ENCODE data around the gene TAAR1. TPM values are rescaled to one million over a fixed set of nuclear protein-coding genes. Genes with fewer than 3 reads are reported as not detected.

TAAR1 gene
- total RNA-seq, 2 donors from 2014 or later, result not detected

DNA sequence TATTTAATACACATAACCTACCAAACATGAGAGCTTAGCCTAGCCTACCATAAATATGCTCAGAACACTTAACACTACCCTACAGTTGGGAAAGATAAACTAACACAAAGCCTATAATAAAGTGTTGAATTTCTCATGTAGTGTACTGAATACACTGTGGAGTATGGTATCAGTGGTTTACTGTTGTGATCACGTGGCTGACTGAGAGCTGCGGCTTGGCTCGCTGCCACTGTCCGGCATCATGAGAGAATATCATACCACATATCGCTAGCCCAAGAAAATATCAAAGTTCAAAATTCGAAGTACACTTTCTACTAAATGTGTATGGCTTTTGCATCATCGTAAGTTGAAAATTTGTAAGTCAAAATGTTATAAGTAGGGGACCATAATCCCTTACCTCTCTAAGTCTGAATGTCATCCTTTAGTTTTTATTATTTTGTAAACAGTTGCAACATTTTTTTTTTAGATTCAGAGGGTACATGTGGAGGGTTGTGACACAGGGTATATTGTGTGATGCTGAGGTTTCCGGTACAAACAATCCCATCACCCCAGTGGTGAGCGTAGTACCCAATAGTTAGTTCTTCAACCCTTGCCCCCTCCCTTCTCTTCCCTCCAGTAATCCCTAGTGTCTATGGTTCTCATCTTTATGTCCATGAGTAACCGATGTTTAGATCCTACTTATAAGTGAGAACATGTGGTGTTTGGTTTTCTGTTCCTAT lies 14.6 kb upstream of the TAAR1 start:
- Histone ChIP-seq H3K36me3 (no peaks in the 10 kb centered on the region), H3K4me3 (no peak overlapping the region), H3K27me3 (replicated peaks; ENCODE audit: insufficient read depth) (no peaks in the 10 kb centered on the region), H3K9me3 (no peaks in the 10 kb centered on the region), H3K27ac (no peak overlapping the region), H3K4me1 (ENCODE audit: control insufficient read depth in 1 of 2, low read depth in 2 of 2) (peaks cover 0 to 3% of the 10 kb centered on the region in 2 donors)
- DNase-seq (ENCODE audit: low spot score) (no peak), ATAC-seq (ENCODE audit: insufficient number of reproducible peaks, low FRiP score, low read depth) (no peak)
- TF ChIP-seq, protein P1, sequence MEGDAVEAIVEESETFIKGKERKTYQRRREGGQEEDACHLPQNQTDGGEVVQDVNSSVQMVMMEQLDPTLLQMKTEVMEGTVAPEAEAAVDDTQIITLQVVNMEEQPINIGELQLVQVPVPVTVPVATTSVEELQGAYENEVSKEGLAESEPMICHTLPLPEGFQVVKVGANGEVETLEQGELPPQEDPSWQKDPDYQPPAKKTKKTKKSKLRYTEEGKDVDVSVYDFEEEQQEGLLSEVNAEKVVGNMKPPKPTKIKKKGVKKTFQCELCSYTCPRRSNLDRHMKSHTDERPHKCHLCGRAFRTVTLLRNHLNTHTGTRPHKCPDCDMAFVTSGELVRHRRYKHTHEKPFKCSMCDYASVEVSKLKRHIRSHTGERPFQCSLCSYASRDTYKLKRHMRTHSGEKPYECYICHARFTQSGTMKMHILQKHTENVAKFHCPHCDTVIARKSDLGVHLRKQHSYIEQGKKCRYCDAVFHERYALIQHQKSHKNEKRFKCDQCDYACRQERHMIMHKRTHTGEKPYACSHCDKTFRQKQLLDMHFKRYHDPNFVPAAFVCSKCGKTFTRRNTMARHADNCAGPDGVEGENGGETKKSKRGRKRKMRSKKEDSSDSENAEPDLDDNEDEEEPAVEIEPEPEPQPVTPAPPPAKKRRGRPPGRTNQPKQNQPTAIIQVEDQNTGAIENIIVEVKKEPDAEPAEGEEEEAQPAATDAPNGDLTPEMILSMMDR (IDR thresholded peaks at IDR 0.05), result no peak

DNA sequence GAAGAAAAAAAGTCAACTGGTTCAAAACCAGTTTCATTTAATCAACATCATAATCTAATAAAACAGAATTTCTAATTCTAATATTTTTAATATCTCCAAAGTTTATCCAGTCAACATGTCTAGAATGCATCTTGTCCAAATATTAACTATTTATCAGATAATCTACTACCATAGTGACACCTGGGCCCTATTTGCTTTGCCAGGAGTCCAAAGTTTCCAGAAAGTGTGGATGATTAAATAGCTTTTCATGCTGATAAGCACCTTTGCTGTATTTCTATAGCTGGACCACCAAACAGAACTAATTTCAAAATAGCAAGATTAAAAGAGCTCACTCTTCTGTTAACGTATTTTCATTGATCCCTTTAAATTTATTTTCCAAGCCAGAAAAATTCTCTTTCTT lies 12.3 kb upstream of the TAAR1 start:
- DNase-seq (ENCODE audit: low spot score) (no peak), ATAC-seq (ENCODE audit: insufficient number of reproducible peaks, low FRiP score, low read depth) (no peak)
- Histone ChIP-seq H3K4me3 (no peak overlapping the region), H3K36me3 (no peaks in the 10 kb centered on the region), H3K9me3 (no peaks in the 10 kb centered on the region), H3K4me1 (ENCODE audit: control insufficient read depth in 1 of 2, low read depth in 2 of 2) (peaks cover 0 to 3% of the 10 kb centered on the region in 2 donors), H3K27me3 (replicated peaks; ENCODE audit: insufficient read depth) (no peaks in the 10 kb centered on the region), H3K27ac (no peak overlapping the region)
- TF ChIP-seq, protein P1 (IDR thresholded peaks at IDR 0.05), result no peak

DNA sequence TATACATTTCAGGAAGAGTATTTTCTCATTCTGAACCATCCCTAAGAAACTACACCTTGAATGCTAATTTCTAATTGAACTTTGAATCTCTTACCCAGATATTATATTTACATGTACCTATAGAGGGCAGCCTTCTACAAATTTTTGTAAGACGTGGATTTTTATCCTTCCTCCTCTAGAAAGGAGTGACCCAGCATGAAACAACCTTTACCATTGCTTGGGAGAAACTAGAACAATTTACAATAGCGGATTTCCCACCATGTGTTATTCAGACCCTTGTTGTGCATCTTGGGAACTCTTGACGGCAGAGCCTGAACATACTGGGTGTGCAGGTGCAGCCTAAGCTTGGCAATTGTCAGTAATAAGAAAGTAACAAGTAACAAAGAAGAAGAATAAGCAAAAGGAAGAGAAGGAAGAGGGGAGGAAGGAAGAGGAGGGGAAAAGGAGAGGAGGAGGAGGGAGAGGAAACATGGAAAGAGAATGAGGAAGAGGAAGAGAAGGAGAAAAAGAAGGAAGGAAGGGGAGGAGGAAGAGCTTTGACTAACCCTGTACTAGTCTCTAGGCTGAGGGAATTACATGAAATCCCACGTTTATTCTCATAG lies 10.8 kb upstream of the TAAR1 start:
- no peak for ATAC-seq (ENCODE audit: insufficient number of reproducible peaks, low FRiP score, low read depth)
- Histone ChIP-seq H3K27me3 (replicated peaks; ENCODE audit: insufficient read depth) (no peaks in the 10 kb centered on the region), H3K4me3 (peak overlapping the region; percentile 43), H3K36me3 (no peaks in the 10 kb centered on the region), H3K4me1 (ENCODE audit: control insufficient read depth in 1 of 2, low read depth in 2 of 2) (peaks cover 0 to 3% of the 10 kb centered on the region in 2 donors), H3K9me3 (no peaks in the 10 kb centered on the region), H3K27ac (no peak overlapping the region)
- DNase-seq (ENCODE audit: low spot score), result no peak
- TF ChIP-seq, protein P1 (IDR thresholded peaks at IDR 0.05), result peak; percentile 36

DNA sequence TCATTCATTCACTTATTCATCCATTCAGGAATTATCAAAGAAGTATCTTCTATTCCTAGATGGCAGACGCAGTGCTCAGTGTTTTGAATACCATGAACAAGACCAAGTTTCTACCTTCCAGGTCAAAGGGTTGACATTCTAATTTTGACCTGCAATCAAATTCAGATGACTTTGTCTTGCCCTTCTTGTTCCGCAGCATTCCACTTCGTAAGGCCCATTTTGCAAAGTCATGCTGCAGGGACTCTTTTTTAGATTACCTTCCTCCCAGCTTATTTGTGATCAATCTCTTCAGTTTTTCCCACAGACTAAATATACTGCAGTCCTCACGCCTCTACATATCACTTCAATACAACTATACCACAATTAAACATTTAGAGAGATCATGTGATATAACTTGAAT lies 7.1 kb upstream of the TAAR1 start:
- H3K9me3 ChIP-seq, result no peaks in the 10 kb centered on the region
- no peak overlapping the region for H3K4me3 ChIP-seq
- TF ChIP-seq, protein P1 (IDR thresholded peaks at IDR 0.05), result no peak
- no peaks in the 10 kb centered on the region for H3K36me3 ChIP-seq
- no peak overlapping the region for H3K27ac ChIP-seq
- H3K27me3 ChIP-seq (replicated peaks; ENCODE audit: insufficient read depth), result no peaks in the 10 kb centered on the region
- no peak for ATAC-seq (ENCODE audit: insufficient number of reproducible peaks, low FRiP score, low read depth)
- peaks cover 0 to 3% of the 10 kb centered on the region in 2 donors for H3K4me1 ChIP-seq (ENCODE audit: control insufficient read depth in 1 of 2, low read depth in 2 of 2)
- no peak for DNase-seq (ENCODE audit: low spot score)

DNA sequence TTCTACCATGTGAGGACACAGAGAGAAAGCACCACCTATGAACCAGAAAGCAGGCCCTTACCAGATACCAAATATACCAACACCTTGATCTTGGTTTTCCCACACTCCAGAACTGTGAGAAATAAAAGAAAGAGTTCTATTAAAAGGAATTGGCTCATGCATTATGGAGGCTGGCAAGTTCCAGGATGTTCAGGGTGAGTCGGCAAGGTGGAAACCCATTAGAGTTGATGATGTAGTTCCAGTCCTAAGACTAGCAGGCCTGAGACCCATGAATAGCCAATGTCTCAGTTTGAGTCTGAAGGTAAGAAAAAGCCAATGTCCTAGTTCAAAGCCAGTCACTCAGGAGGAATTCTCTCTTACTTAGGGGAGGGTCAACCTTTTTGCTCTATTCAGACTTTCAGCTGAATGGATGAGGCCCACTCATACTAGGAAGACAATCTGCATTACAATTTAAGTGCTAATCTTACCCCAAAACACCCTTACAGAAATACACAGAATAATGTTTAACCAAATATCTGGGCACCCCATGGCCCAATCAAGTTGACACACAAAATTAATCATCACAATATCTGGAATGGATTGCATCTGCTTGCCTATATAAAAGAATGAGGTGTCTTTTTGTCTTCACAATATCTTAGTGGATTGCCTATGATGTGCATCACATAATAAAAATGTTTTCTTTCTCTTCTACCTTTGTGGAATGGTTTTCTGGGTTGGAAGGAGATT lies 5.5 kb upstream of the TAAR1 start:
- no peaks in the 10 kb centered on the region for H3K36me3 ChIP-seq

More for the DNA sequence above, 5.5 kb upstream of the TAAR1 start:
- no peak for DNase-seq (ENCODE audit: low spot score)
- no peak for ATAC-seq (ENCODE audit: insufficient number of reproducible peaks, low FRiP score, low read depth)
- Histone ChIP-seq H3K27ac (no peak overlapping the region), H3K27me3 (replicated peaks; ENCODE audit: insufficient read depth) (no peaks in the 10 kb centered on the region), H3K4me3 (no peak overlapping the region), H3K9me3 (no peaks in the 10 kb centered on the region), H3K4me1 (ENCODE audit: control insufficient read depth in 1 of 2, low read depth in 2 of 2) (no peaks in the 10 kb centered on the region)
- TF ChIP-seq, protein P1 (IDR thresholded peaks at IDR 0.05), result no peak

Data from thoracic aorta (tissue), 2 donors.